ENCODE measurements around the gene CBX6. TPM values are rescaled to one million over a fixed set of nuclear protein-coding genes. Genes with fewer than 3 reads are reported as not detected.

CBX6 gene
- total and polyA plus RNA-seq, 12 donors = 21.0 to 151 (median 77.8) TPM

- H3K4me1 ChIP-seq (replicated peaks in 1 of 2) = peaks cover 27 to 72% of the 10 kb centered on the region in 2 donors
Observed at GRCh38 chr22:38868286-38868721, 3.7 kb downstream of the CBX6 start.

GRCh38 chr22:38867471-38868285, 4.3 kb downstream of the CBX6 start:
- intact Hi-C loops (cut with DNase I) = loop anchor here (5.0 to 10.0 kb wide), 6 partner anchors 95 to 267 kb away; no protein-coding TSS in a partner anchor
- TF ChIP-seq POLR2A (IDR thresholded peaks at IDR 0.05) = no peak
- no peak for TF ChIP-seq CTCF (IDR thresholded peaks at IDR 0.05)
- peak in 2 of 7 donors; percentile 38 to 61 for DNase-seq
- Histone ChIP-seq H3K9me3 (replicated peaks in 1 of 3) (no peaks in the 10 kb centered on the region), H3K4me1 (replicated peaks in 1 of 2) (peaks cover 27 to 76% of the 10 kb centered on the region in 2 donors), H3K4me3 (no peak overlapping the region), H3K27ac (peak overlapping the region in 1 of 5 donors; percentile 17), H3K27me3 (no peaks in the 10 kb centered on the region), H3K36me3 (replicated peaks in 1 of 2) (peaks cover 0 to 37% of the 10 kb centered on the region in 2 donors)
- 77 to 97% (median 84%) methylated on average over 4 to 18 of the region's 18 CpGs for WGBS, 4 donors

More at GRCh38 chr22:38868286-38868721, 3.7 kb downstream of the CBX6 start:
- TF ChIP-seq CTCF (IDR thresholded peaks at IDR 0.05) (no peak), POLR2A (IDR thresholded peaks at IDR 0.05) (no peak)
- Histone ChIP-seq H3K27ac (peak overlapping the region in 1 of 5 donors; percentile 5), H3K27me3 (no peaks in the 10 kb centered on the region), H3K9me3 (replicated peaks in 1 of 3) (no peaks in the 10 kb centered on the region), H3K4me3 (no peak overlapping the region), H3K36me3 (replicated peaks in 1 of 2) (peaks cover 0 to 37% of the 10 kb centered on the region in 2 donors)
- intact Hi-C loops (cut with DNase I) = loop anchor here (5.0 to 10.0 kb wide), 6 partner anchors 96 to 266 kb away; no protein-coding TSS in a partner anchor
- 87 to 92% (median 89%) methylated on average over 8 of the region's 8 CpGs for WGBS, 4 donors
- DNase-seq = peak in 4 of 7 donors; percentile 14 to 59 (median 24)

GRCh38 chr22:38867124-38867455, 4.9 kb downstream of the CBX6 start:
- H3K27me3 ChIP-seq = no peaks in the 10 kb centered on the region
- 45 to 54% (median 53%) methylated on average over 5 to 13 of the region's 13 CpGs; no CpG with 5 or more reads in 1 of the 4 donors for WGBS, 4 donors
- intact Hi-C loops (cut with DNase I) = loop anchor here (5.0 to 10.0 kb wide), 6 partner anchors 95 to 268 kb away; no protein-coding TSS in a partner anchor
- H3K4me3 ChIP-seq = no peak overlapping the region
- H3K4me1 ChIP-seq (replicated peaks in 1 of 2) = peaks cover 27 to 81% of the 10 kb centered on the region in 2 donors
- peak in 2 of 7 donors; percentile 33 to 49 for DNase-seq
- peak overlapping the region in 2 of 5 donors; percentile 7 to 17 for H3K27ac ChIP-seq
- TF ChIP-seq POLR2A (IDR thresholded peaks at IDR 0.05) (no peak), CTCF (IDR thresholded peaks at IDR 0.05) (no peak)
- peaks cover 0 to 37% of the 10 kb centered on the region in 2 donors for H3K36me3 ChIP-seq (replicated peaks in 1 of 2)
- H3K9me3 ChIP-seq (replicated peaks in 1 of 3) = no peaks in the 10 kb centered on the region

- H3K27me3 ChIP-seq = no peaks in the 10 kb centered on the region
- H3K4me3 ChIP-seq = no peak overlapping the region
- peak in 3 of 7 donors; percentile 29 to 68 (median 39) for DNase-seq
- H3K27ac ChIP-seq = peak overlapping the region in 2 of 5 donors; percentile 17 to 58
- TF ChIP-seq CTCF (IDR thresholded peaks at IDR 0.05) (no peak), POLR2A (IDR thresholded peaks at IDR 0.05) (no peak)
- intact Hi-C loops (cut with DNase I) = loop anchor here (5.0 to 10.0 kb wide), 6 partner anchors 94 to 268 kb away; no protein-coding TSS in a partner anchor
- H3K36me3 ChIP-seq (replicated peaks in 1 of 2) = peaks cover 0 to 37% of the 10 kb centered on the region in 2 donors
- H3K9me3 ChIP-seq (replicated peaks in 1 of 3) = no peaks in the 10 kb centered on the region
- peaks cover 27 to 87% of the 10 kb centered on the region in 2 donors for H3K4me1 ChIP-seq (replicated peaks in 1 of 2)
- 66 to 69% (median 67%) methylated on average over 38 to 75 of the region's 75 CpGs for WGBS, 4 donors
Observed at GRCh38 chr22:38866399-38867123, 5.5 kb downstream of the CBX6 start.

All from adrenal gland (tissue), 12 donors.